NCI-H128 (cell line): Measurements from ENCODE around the gene RNF212B.
"Not testable (repeated sequence)": the region's sequence is repeated elsewhere in the genome, so short reads cannot be mapped to it uniquely, and the experiment has no call there.

Source experiments
- DNase-seq: peaks from one replicate; lab custom pipeline; 2025; ENCODE audit not compliant: unreplicated experiment; lab: John Stamatoyannopoulos, UW

The RNF212B gene

GRCh38 chr14:23242076-23242475, 4.3 kb downstream of the RNF212B start:
- no peak for DNase-seq

GRCh38 chr14:23243066-23243465, 5.3 kb downstream of the RNF212B start:
- no peak for DNase-seq

- DNase-seq = no peak
Observed at GRCh38 chr14:23245282-23245681, 7.5 kb downstream of the RNF212B start.

DNA sequence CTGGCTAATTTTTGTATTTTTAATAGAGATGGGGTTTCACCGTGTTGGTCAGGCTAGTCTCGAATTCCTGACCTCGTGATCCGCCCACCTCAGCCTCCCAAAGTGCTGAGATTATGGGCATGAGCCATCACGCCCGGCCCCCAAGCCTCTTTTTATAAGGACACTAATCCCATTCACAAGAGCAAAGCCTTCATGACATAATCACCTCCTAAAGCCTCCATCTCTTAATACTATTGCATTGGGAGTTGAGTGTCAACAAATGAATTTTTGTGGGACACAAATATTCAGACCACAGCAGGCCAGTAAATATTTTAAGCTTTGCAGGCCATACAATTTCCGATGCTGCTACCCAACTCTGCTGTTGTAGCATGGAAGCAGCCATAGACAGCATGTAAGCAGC, 10.9 kb downstream of the RNF212B start:
- no peak for DNase-seq

- no peak for DNase-seq
Observed at GRCh38 chr14:23249824-23250223, 12.1 kb downstream of the RNF212B start.

DNA sequence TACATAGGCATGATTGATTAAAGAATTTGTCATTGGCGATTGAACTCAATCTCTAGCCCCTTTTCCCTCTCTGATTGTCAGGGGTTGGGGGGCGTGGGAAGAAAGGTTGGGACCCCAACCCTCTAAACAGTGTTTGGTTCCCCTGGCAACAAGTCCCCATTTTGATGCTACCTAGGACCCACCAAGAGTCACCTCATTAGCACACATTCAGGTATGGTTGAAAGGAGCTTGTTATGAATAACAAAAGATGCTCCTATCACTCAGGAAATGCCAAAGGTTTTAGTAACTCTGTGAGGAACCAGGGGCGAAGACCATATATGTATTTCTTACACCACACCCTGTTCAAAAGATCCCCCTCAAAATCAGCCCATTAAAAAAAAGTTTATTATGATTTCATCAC, 14.3 kb downstream of the RNF212B start:
- no peak for DNase-seq

DNA sequence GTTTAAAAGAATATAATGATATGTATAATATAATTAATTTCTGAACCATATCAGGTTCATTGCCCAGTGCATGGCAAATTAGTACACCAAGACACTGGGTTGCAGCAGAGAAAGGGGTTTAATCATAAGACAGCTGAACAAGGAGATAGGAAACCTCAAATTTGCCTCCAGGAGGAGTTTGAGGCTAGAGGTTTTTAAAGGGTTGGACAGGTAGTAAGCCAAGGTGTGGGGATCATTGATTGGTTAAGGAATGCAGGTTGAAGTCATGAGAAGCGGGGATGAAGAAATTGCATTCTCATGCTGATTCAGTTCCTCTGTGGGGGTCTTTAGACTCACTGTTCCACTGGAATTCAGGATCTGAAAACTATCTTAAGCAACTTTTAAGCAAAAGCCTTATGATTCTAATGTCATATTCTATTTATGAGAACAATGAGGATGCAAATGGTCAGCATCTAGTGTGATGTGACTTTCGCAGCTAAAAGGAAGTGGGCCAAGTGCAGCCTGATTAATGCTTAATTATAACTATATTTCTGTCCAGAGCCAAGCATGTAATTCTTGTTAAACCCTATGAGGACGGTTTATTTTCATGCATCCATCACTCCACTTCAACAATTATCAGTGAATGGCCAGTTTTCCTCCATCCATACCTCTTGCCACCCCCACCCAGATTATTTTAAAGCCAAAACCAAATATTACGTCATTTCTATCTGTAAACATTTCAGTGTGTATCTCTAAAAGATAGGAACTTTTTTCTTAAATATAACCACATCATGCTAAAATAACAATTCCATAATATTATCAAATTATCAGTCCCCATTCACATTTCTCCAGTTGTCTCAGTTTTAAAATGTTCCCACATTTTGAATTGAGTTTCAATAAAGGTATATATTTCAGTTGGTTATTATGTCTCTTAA, 14.9 kb downstream of the RNF212B start:
- no peak for DNase-seq

GRCh38 chr14:23258256-23258655, 20.5 kb downstream of the RNF212B start:
- no peak for DNase-seq

DNA sequence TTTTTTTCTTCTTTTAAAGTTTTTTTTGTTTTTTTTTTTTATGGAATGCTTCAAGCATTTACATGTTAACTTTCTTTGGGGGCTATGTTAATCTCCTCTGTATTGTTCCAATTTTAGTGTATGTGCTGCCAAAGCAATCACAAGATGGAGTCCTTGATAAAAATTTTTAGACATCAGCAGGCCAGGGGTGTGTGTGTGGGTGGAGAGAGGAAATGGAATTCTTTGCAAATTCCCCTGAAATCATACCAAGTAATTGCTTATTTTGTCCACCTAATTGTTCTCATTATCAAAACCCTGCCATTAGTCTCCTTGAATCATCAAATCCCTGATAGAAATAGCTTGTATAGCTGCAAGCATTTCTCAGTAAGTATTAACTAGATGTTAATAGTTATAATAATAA, 21.7 kb downstream of the RNF212B start:
- DNase-seq = no peak

- not testable (repeated sequence) for DNase-seq
Observed at GRCh38 chr14:23260849-23261248, 23.1 kb downstream of the RNF212B start.

DNA sequence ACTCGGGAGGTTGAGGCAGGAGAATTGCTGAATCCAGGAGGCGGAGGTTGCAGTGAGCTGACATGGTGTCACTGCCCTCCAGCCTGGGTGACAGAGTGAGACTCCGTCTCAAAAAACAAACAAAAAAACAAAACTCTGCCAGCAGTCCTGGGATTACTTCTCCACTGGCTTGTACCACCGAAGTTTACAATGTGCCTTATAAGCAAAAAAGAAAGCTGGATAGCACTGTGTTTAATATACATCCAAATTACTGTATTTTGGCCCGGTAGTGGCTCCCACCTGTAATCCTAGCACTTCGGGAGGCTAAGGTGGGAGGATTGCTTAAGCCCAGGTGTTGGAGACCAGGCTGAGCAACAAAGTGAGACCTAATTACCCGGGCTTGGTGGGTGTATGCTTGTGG, 31.5 kb downstream of the RNF212B start:
- no peak for DNase-seq

DNA sequence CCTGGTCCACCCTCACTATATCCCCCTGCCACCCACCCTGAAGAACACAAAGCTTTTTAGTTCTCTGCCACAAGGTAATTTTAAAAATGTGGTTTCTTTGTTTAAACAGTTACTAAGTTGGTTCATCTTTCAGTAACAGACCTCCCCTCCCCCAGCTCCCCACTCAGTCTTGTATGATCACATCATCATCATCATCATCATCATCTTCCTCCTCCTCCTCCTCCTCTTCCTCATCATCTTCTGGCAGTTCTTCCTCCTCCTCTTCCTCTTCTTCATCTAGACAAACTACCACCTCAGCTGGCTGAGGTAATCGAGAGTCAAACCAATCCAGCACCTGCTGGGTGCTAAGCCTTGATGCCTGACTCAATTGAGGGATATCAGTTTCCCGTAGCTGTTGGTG, 37.7 kb downstream of the RNF212B start:
- no peak for DNase-seq

DNA sequence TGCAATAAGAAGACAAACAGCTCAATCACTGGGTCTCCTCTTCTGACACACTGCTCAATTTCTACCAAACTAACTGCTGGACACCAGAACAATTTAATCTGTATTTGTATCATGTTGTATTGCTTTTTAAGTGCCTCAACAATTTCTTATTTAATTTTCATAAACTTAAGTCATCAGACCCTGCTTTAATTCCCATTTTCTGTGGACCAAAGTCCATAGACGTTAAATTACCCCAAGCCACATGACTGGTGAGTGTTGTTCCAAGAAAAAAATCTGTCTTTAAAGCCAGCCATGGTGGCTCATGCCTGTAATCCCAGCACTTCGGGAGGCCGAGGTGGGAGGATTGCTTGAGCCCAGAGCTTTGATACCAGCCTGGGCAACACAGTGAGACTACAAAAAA, 39.5 kb downstream of the RNF212B start:
- DNase-seq = no peak

DNA sequence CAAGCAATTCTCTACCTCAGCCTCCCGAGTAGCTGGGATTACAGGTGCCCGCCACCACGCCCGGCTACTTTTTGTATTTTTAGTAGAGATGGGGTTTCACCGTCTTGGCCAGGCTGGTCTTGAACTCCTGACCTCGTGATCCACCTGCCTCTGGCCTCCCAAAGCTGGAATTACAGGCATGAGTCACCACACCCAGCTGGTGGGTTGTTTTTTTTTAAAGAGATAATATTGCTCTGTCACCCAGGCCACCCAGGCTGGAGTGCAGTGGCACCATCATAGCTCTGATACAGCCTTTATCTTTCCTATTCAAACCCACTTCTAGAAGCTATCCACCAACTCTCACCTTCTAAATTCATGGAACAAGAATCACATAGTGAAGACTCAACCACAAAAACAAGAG, 40.2 kb downstream of the RNF212B start:
- DNase-seq = not testable (repeated sequence)

GRCh38 chr14:23281247-23281646, 43.5 kb downstream of the RNF212B start:
- no peak for DNase-seq

DNA sequence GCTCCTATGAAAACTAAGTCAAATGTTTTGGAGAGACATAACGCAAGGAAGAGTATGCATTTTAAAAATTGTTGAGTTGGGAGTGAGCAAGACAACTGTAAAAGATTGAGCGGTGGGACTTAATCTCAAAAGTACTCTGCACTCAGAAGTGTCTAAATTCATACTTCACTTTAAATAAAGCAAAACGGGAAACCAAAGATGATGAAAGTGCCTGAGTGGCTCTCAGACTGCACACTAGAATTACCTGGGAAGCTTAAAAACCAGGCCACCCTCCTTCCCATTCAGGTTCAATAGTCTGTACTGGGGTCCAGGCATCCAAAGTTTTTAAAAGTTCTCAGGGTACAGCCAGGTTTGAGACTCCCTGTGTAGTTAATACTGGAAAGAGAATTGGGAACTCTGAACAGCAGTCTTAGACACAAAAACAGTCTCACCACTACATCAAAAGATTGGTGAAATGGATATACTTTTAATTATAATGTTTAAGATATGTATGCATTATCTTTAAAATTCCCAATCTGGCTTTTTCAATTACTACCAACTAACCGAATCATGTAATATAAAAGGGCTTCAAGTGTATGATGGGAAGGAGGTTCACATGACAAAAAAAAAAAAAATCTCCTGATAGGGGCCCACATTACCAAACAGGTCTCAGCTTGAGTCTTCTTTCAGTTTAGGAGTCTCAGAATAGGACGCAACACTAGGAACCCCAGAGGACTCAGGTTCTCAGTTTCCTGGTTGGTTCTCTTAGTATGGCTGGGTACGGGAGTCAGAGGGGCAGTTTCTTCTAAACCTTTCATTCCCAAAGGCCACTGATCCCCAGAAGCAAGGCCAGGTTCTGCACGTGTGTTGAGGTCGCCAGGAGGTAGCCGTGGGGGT, 47.2 kb downstream of the RNF212B start:
- DNase-seq = no peak

- DNase-seq = no peak
Observed at GRCh38 chr14:23285530-23286019, 47.8 kb downstream of the RNF212B start.

- DNase-seq = peak; percentile 96
Observed at GRCh38 chr14:23286020-23286901, 48.5 kb downstream of the RNF212B start, which contains the start of gene HOMEZ. TSS of gene HOMEZ (minus strand) at chr14:23286132. CDS start at chr14:23285952, 180 bp downstream.

GRCh38 chr14:23286902-23287479, 49.3 kb downstream of the RNF212B start:
- DNase-seq = no peak
